ENCODE results near the gene WWTR1.

The WWTR1 gene

GRCh38 chr3:149497966-149498670 is 159.7 kb downstream of the WWTR1 start:
- no peak for DNase-seq

- no peak for DNase-seq
These were observed 160.9 kb downstream of the WWTR1 start for GRCh38 chr3:149496891-149497290.

GRCh38 chr3:149495581-149496125 is 162.2 kb downstream of the WWTR1 start:
- DNase-seq, result no peak

GRCh38 chr3:149494759-149495580 is 162.9 kb downstream of the WWTR1 start:
- no peak for DNase-seq

GRCh38 chr3:149494022-149494758 is 163.6 kb downstream of the WWTR1 start:
- DNase-seq, result peak in 26 of 51 donors; percentile 1 to 44 (median 16)

GRCh38 chr3:149493315-149494021 is 164.4 kb downstream of the WWTR1 start:
- DNase-seq, result no peak

GRCh38 chr3:149490260-149490971 is 167.4 kb downstream of the WWTR1 start:
- DNase-seq, result no peak

GRCh38 chr3:149489060-149489690 is 168.7 kb downstream of the WWTR1 start:
- peak in 1 of 51 donors; percentile 4 for DNase-seq

- DNase-seq, result no peak
These were observed 170.1 kb downstream of the WWTR1 start for GRCh38 chr3:149487598-149488197.

- no peak for DNase-seq
These were observed 171.1 kb downstream of the WWTR1 start for GRCh38 chr3:149486726-149487125.

- DNase-seq, result no peak
These were observed 176.3 kb downstream of the WWTR1 start for GRCh38 chr3:149481491-149481890.

GRCh38 chr3:149481056-149481455 is 176.8 kb downstream of the WWTR1 start:
- DNase-seq, result no peak

GRCh38 chr3:149480326-149481017 is 177.4 kb downstream of the WWTR1 start:
- DNase-seq, result peak in 39 of 51 donors; percentile 0 to 69 (median 28)

GRCh38 chr3:149479621-149480325 is 178.1 kb downstream of the WWTR1 start:
- DNase-seq, result no peak

GRCh38 chr3:149476225-149476624 is 181.6 kb downstream of the WWTR1 start:
- DNase-seq, result no peak

- DNase-seq, result no peak
These were observed 182.3 kb downstream of the WWTR1 start for GRCh38 chr3:149475451-149476060.

- DNase-seq, result no peak
These were observed 183.5 kb downstream of the WWTR1 start, which contains the start of gene TM4SF4 for GRCh38 chr3:149474250-149474817. Gene TM4SF4 (plus strand): TSS chr3:149474697. CDS start chr3:149474878, 181 bp downstream.

Measured in hypothalamus (tissue), 51 donors.